ENCODE measurements around the gene ZBTB8OS.

The ZBTB8OS gene

GRCh38 chr1:32611859-32612188 is 38.5 kb downstream of the ZBTB8OS start:
- no peak for DNase-seq (ENCODE audit: low spot score)

GRCh38 chr1:32609180-32609579 is 41.2 kb downstream of the ZBTB8OS start:
- DNase-seq (ENCODE audit: low spot score) = no peak

GRCh38 chr1:32606565-32607371 is 43.6 kb downstream of the ZBTB8OS start:
- no peak for DNase-seq (ENCODE audit: low spot score)

GRCh38 chr1:32605711-32606424 is 44.5 kb downstream of the ZBTB8OS start:
- no peak for DNase-seq (ENCODE audit: low spot score)

- DNase-seq (ENCODE audit: low spot score) = no peak
Observed at GRCh38 chr1:32600034-32600433, 50.3 kb downstream of the ZBTB8OS start.

- DNase-seq (ENCODE audit: low spot score) = no peak
Observed at GRCh38 chr1:32592943-32593342, 57.4 kb downstream of the ZBTB8OS start.

GRCh38 chr1:32580348-32581017 is 69.9 kb downstream of the ZBTB8OS start:
- DNase-seq (ENCODE audit: low spot score) = no peak
